ENCODE data around the gene BNC2. TPM values are rescaled to one million over a fixed set of nuclear protein-coding genes. Genes with fewer than 3 reads are reported as not detected.

The BNC2 gene
- total RNA-seq, 6 experiments from 2014 or later = 0.22 to 0.80 (median 0.36) TPM

- ATAC-seq = no peak
- Histone ChIP-seq H3K36me3 (no peaks in the 10 kb centered on the region), H3K4me3 (no peak overlapping the region), H3K27ac (no peak overlapping the region), H3K4me1 (no peaks in the 10 kb centered on the region), H3K9me3 (no peaks in the 10 kb centered on the region), H3K27me3 (no peaks in the 10 kb centered on the region)
- TF ChIP-seq, protein P1, sequence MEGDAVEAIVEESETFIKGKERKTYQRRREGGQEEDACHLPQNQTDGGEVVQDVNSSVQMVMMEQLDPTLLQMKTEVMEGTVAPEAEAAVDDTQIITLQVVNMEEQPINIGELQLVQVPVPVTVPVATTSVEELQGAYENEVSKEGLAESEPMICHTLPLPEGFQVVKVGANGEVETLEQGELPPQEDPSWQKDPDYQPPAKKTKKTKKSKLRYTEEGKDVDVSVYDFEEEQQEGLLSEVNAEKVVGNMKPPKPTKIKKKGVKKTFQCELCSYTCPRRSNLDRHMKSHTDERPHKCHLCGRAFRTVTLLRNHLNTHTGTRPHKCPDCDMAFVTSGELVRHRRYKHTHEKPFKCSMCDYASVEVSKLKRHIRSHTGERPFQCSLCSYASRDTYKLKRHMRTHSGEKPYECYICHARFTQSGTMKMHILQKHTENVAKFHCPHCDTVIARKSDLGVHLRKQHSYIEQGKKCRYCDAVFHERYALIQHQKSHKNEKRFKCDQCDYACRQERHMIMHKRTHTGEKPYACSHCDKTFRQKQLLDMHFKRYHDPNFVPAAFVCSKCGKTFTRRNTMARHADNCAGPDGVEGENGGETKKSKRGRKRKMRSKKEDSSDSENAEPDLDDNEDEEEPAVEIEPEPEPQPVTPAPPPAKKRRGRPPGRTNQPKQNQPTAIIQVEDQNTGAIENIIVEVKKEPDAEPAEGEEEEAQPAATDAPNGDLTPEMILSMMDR (IDR thresholded peaks at IDR 0.05) = no peak
- TF ChIP-seq POLR2A (IDR thresholded peaks at IDR 0.05) = no peak
- intact Hi-C loops (cut with DNase I) = no loop called here
- no peak for DNase-seq
These were observed 508.5 kb downstream of the BNC2 start for GRCh38 chr9:16361939-16362338.

- WGBS (ENCODE audit: insufficient coverage, low coverage, low lambda C conversion rate, missing lambda C conversion rate) = 85% methylated on average over 3 of the region's 3 CpGs
- ATAC-seq = no peak
- no peak overlapping the region for H3K4me3 ChIP-seq
- H3K36me3 ChIP-seq = no peaks in the 10 kb centered on the region
- H3K4me1 ChIP-seq = no peaks in the 10 kb centered on the region
- no peak overlapping the region for H3K27ac ChIP-seq
- no peaks in the 10 kb centered on the region for H3K9me3 ChIP-seq
- TF ChIP-seq, protein P1 (IDR thresholded peaks at IDR 0.05) = no peak
- no peak for TF ChIP-seq POLR2A (IDR thresholded peaks at IDR 0.05)
- no peaks in the 10 kb centered on the region for H3K27me3 ChIP-seq
- DNase-seq = no peak
- intact Hi-C loops (cut with DNase I) = no loop called here
These were observed 509.4 kb downstream of the BNC2 start for GRCh38 chr9:16361118-16361517.

DNA sequence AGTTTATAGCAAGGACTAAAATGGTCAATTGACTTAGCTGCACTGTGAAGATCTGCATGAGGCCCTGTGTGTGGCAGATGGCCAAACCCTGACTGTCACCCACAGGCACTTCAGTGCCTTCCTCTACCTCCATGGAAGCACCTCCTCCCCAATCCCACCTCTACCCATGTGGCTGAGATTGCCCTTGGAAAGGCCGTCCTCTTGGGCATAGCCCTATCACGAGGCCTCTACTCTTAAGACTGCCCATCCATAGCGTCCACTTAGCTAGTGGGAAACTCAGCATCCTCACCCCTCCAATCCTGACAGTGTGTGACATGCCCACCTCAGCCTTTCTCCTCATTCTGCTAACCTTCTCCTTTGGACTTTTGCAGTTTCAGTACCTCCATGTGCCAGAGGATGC, 510.2 kb downstream of the BNC2 start:
- 83% methylated on average over 3 of the region's 3 CpGs for WGBS (ENCODE audit: insufficient coverage, low coverage, low lambda C conversion rate, missing lambda C conversion rate)
- Histone ChIP-seq H3K9me3 (no peaks in the 10 kb centered on the region), H3K27ac (no peak overlapping the region), H3K36me3 (no peaks in the 10 kb centered on the region), H3K27me3 (no peaks in the 10 kb centered on the region), H3K4me3 (no peak overlapping the region), H3K4me1 (no peaks in the 10 kb centered on the region)
- ATAC-seq = no peak
- intact Hi-C loops (cut with DNase I) = no loop called here
- TF ChIP-seq POLR2A (IDR thresholded peaks at IDR 0.05) = no peak
- TF ChIP-seq, protein P1 (IDR thresholded peaks at IDR 0.05) = no peak
- no peak for DNase-seq

Small RNA genes within 50 kb of the gene (small RNA-seq; reads per million reads assigned to genes)
- gene LSM1P1 = 0 reads per million in 2 experiments

Measured in right lobe of liver (tissue), 6 donors.